Myocyte (in vitro differentiated cells): ENCODE results near the gene GADD45GIP1. TPM values are rescaled to one million over a fixed set of nuclear protein-coding genes. Genes with fewer than 3 reads are reported as not detected.

ENCODE experiments used
- DNase-seq: peaks from one replicate; pipeline ENCODE4 v3.0.0-alpha.2; 2012; ENCODE audit warnings: low read depth
- polyA plus RNA-seq: library from polyadenylated mRNA; unstranded; fragments of >200 nt; gene quantifications from one replicate; pipeline ENCODE4 v1.2.1, GENCODE V29; 2012; ENCODE audit warnings: missing spikeins
- total RNA-seq: library from RNA; depleted of rRNA; stranded (reverse); fragments of >200 nt; gene quantifications from 2 replicates; pipeline ENCODE4 v1.2.3, GENCODE V29; 2014

Gene GADD45GIP1
- total RNA-seq: 44.6 and 58.1 TPM in 2 replicates
- polyA plus RNA-seq: 52.4 TPM

GRCh38 chr19:12956446-12957388, at the start of gene GADD45GIP1:
Gene GADD45GIP1 (minus strand): TSS chr19:12957223. CDS start chr19:12957212, 11 bp downstream.
- DNase-seq: peak; percentile 85

- no peak for DNase-seq
Observed at GRCh38 chr19:13005861-13006370, 48.9 kb upstream of the GADD45GIP1 start.

- DNase-seq: no peak
Observed at GRCh38 chr19:13005253-13005652, 48.2 kb upstream of the GADD45GIP1 start.

- peak; percentile 56 for DNase-seq
Observed at GRCh38 chr19:13004273-13004672, 47.2 kb upstream of the GADD45GIP1 start.

- DNase-seq: no peak
Observed at GRCh38 chr19:13003081-13003480, 46.1 kb upstream of the GADD45GIP1 start.

GRCh38 chr19:13002166-13002898, 45.3 kb upstream of the GADD45GIP1 start:
- no peak for DNase-seq

GRCh38 chr19:13001502-13002165, 44.6 kb upstream of the GADD45GIP1 start:
- no peak for DNase-seq

GRCh38 chr19:13001166-13001501, 44.1 kb upstream of the GADD45GIP1 start:
- no peak for DNase-seq

- no peak for DNase-seq
Observed at GRCh38 chr19:12997967-12998940, 41.2 kb upstream of the GADD45GIP1 start.

- DNase-seq: no peak
Observed at GRCh38 chr19:12997179-12997966, 40.4 kb upstream of the GADD45GIP1 start.

GRCh38 chr19:12996406-12997094, 39.5 kb upstream of the GADD45GIP1 start:
- DNase-seq: peak; percentile 61

- peak; percentile 48 for DNase-seq
Observed at GRCh38 chr19:12995596-12996405, 38.8 kb upstream of the GADD45GIP1 start.

GRCh38 chr19:12994701-12995595, 37.9 kb upstream of the GADD45GIP1 start, which contains the start of gene NFIX:
Gene NFIX (plus strand): TSS chr19:12995475. CDS start chr19:12995838, 363 bp downstream.
- peak; percentile 73 for DNase-seq

- DNase-seq: no peak
Observed at GRCh38 chr19:12993562-12993961, 36.5 kb upstream of the GADD45GIP1 start.

- DNase-seq: no peak
Observed at GRCh38 chr19:12992729-12993128, 35.7 kb upstream of the GADD45GIP1 start.

- DNase-seq: no peak
Observed at GRCh38 chr19:12991296-12991695, 34.3 kb upstream of the GADD45GIP1 start.

GRCh38 chr19:12990853-12991252, 33.8 kb upstream of the GADD45GIP1 start:
- no peak for DNase-seq
